GM18511 (cell line): ENCODE measurements around the gene PEX11A.

Experiments
- ATAC-seq: cut with Tn5 transposase; IDR thresholded peaks from one replicate; pipeline ENCODE4 v1.9.1; 2021; ENCODE audit warnings: mild to moderate bottlenecking, moderate library complexity; ENCODE audit not compliant: unreplicated experiment

PEX11A gene

DNA sequence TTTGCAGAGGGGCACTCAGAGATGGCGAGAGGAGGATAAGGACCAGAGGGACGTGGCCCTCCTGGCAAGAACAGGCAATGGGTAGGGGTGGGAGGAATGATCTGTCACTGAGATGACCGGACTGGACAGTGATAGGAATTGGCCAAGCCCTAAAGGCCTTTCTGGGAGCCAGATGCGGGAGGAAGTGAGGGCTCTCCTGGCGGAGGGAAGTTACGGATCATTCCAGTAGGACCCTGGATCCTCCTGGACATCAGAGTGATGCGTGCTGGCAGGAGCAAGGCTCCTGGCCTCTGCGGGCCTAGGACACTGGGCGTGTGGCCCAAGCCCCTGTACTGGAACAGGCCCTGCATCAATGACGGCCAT lies 58.7 kb downstream of the PEX11A start:
- no peak for ATAC-seq
